ENCODE results near the gene IGHMBP2. TPM values are rescaled to one million over a fixed set of nuclear protein-coding genes. Genes with fewer than 3 reads are reported as not detected.

Gene IGHMBP2
- total and polyA plus RNA-seq, 2 experiments from 2014 or later = 12.4 to 13.5 TPM

DNA sequence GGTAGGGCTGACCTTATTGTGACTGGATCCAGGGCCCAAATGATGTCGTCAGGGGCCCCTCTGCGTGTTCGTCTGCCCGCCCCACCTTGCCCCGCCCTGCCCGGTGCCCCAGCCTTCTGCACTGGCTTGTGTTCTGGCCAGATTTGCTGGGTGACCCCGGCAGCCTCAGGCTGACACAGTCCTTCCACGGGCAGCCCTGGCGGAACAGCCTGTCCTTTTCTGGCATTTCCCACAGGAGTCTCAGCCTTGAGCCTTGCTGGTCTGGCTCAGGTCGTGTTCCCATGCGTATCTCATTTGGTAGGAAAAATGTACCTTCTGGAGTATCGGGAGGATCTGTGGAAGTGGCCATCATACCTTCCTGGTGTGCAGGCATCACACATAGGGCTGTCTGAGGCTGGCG, 31.0 kb downstream of the IGHMBP2 start:
- TF ChIP-seq EZH2phosphoT487 (IDR thresholded peaks at IDR 0.05; ENCODE audit: low read depth, severe bottlenecking, unreplicated experiment) = no peak
- TF ChIP-seq, protein P1, sequence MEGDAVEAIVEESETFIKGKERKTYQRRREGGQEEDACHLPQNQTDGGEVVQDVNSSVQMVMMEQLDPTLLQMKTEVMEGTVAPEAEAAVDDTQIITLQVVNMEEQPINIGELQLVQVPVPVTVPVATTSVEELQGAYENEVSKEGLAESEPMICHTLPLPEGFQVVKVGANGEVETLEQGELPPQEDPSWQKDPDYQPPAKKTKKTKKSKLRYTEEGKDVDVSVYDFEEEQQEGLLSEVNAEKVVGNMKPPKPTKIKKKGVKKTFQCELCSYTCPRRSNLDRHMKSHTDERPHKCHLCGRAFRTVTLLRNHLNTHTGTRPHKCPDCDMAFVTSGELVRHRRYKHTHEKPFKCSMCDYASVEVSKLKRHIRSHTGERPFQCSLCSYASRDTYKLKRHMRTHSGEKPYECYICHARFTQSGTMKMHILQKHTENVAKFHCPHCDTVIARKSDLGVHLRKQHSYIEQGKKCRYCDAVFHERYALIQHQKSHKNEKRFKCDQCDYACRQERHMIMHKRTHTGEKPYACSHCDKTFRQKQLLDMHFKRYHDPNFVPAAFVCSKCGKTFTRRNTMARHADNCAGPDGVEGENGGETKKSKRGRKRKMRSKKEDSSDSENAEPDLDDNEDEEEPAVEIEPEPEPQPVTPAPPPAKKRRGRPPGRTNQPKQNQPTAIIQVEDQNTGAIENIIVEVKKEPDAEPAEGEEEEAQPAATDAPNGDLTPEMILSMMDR (IDR thresholded peaks at IDR 0.05; ENCODE audit: poor library complexity) = no peak
- no peak for TF ChIP-seq EZH2 (IDR thresholded peaks at IDR 0.05; ENCODE audit: borderline replicate concordance)
- no peaks in the 10 kb centered on the region for H3K79me2 ChIP-seq
- H2AFZ ChIP-seq = no peak overlapping the region
- no peak overlapping the region for H3K4me2 ChIP-seq
- H3K27me3 ChIP-seq = no peaks in the 10 kb centered on the region
- H3K9me3 ChIP-seq (ENCODE audit: low read depth) = no peaks in the 10 kb centered on the region
- 98% methylated on average over 12 of the region's 13 CpGs for WGBS (ENCODE audit: low lambda C conversion rate, missing lambda C conversion rate)
- no peak overlapping the region for H3K4me3 ChIP-seq
- H3K4me1 ChIP-seq (ENCODE audit: insufficient read depth) = no peaks in the 10 kb centered on the region
- H3K9me2 ChIP-seq (replicated peaks; ENCODE audit: insufficient read depth) = no peaks in the 10 kb centered on the region
- H4K20me1 ChIP-seq (ENCODE audit: insufficient read depth, poor library complexity, severe bottlenecking) = no peaks in the 10 kb centered on the region
- no peak overlapping the region for H3K27ac ChIP-seq
- no peaks in the 10 kb centered on the region for H3K36me3 ChIP-seq (replicated peaks; ENCODE audit: insufficient read depth, low read depth)
- no peak for DNase-seq (ENCODE audit: low spot score)

DNA sequence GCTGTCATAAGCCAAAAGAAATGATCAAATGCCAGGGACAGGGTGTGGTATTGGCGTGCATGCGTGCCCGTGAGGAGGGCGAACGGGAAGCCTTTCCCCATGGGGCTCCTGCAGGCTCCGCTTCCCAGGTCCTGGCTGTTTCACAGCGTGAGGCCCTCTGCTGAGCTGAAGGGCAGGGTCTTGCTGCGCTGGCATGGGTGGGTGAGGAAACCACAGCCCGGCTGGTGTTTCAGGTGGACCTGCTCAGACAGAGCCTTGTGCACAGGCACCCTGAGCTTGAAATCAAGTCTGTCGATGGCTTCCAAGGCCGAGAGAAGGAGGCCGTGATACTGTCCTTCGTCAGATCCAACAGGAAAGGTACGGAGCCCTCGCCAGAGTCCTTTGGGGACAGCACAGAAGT, 31.4 kb downstream of the IGHMBP2 start:
- no peak overlapping the region for H3K27ac ChIP-seq
- H3K4me3 ChIP-seq = no peak overlapping the region
- no peak overlapping the region for H2AFZ ChIP-seq
- 98% methylated on average over 15 of the region's 15 CpGs for WGBS (ENCODE audit: low lambda C conversion rate, missing lambda C conversion rate)
- no peaks in the 10 kb centered on the region for H4K20me1 ChIP-seq (ENCODE audit: insufficient read depth, poor library complexity, severe bottlenecking)
- no peaks in the 10 kb centered on the region for H3K36me3 ChIP-seq (replicated peaks; ENCODE audit: insufficient read depth, low read depth)
- H3K27me3 ChIP-seq = no peaks in the 10 kb centered on the region
- no peaks in the 10 kb centered on the region for H3K9me2 ChIP-seq (replicated peaks; ENCODE audit: insufficient read depth)
- H3K4me2 ChIP-seq = no peak overlapping the region
- no peak for TF ChIP-seq EZH2phosphoT487 (IDR thresholded peaks at IDR 0.05; ENCODE audit: low read depth, severe bottlenecking, unreplicated experiment)
- no peak for TF ChIP-seq EZH2 (IDR thresholded peaks at IDR 0.05; ENCODE audit: borderline replicate concordance)
- TF ChIP-seq, protein P1 (IDR thresholded peaks at IDR 0.05; ENCODE audit: poor library complexity) = no peak
- H3K9me3 ChIP-seq (ENCODE audit: low read depth) = no peaks in the 10 kb centered on the region
- H3K4me1 ChIP-seq (ENCODE audit: insufficient read depth) = no peaks in the 10 kb centered on the region
- no peak for DNase-seq (ENCODE audit: low spot score)
- no peaks in the 10 kb centered on the region for H3K79me2 ChIP-seq

DNA sequence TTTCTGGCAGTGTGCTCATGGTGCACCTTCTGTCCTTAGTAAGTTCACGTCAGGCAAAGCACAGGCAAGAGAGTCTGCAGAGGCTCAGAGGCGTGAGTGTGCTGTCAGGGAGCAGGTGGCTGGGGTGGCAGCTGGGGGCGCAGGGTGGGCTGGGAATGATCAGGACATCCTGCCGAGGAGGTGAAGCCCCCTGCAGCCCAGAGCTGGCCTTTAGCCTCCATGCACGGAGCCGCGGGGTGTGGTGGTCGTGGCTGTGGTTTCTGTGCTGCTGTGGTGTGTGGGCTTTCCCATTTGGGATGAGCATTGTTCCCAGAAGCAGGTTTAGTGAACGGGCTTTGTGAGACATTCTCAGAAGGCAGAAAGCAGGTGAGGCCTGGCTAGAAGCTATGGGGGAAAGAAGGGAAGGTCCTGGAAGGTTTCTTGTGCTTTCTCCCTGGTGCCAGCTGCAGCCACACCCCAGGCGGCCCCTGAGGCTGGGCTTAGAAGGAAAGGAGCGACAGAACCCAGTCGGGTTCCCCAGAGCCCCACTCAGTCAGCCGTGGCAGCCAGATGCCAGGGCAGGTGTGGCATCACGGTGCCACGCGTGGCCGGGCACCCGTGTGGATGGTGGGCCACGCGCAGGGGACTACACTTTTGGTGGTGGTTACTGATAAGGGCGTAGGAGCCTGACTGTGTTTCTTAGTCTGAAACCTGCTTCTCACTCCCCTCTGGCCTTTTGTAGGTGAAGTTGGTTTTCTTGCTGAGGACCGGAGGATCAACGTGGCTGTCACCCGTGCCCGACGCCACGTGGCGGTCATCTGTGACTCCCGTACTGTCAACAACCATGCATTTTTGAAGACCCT, 32.0 kb downstream of the IGHMBP2 start:
- no peaks in the 10 kb centered on the region for H3K27me3 ChIP-seq
- H3K79me2 ChIP-seq = no peaks in the 10 kb centered on the region
- H3K4me3 ChIP-seq = no peak overlapping the region
- no peaks in the 10 kb centered on the region for H3K36me3 ChIP-seq (replicated peaks; ENCODE audit: insufficient read depth, low read depth)
- H3K9me2 ChIP-seq (replicated peaks; ENCODE audit: insufficient read depth) = no peaks in the 10 kb centered on the region
- WGBS (ENCODE audit: low lambda C conversion rate, missing lambda C conversion rate) = 97% methylated on average over 29 of the region's 29 CpGs
- no peak overlapping the region for H3K27ac ChIP-seq
- H3K9me3 ChIP-seq (ENCODE audit: low read depth) = no peaks in the 10 kb centered on the region
- no peak for DNase-seq (ENCODE audit: low spot score)
- TF ChIP-seq EZH2phosphoT487 (IDR thresholded peaks at IDR 0.05; ENCODE audit: low read depth, severe bottlenecking, unreplicated experiment) (no peak), EZH2 (IDR thresholded peaks at IDR 0.05; ENCODE audit: borderline replicate concordance) (no peak)
- TF ChIP-seq, protein P1 (IDR thresholded peaks at IDR 0.05; ENCODE audit: poor library complexity) = no peak
- H4K20me1 ChIP-seq (ENCODE audit: insufficient read depth, poor library complexity, severe bottlenecking) = no peaks in the 10 kb centered on the region
- H3K4me1 ChIP-seq (ENCODE audit: insufficient read depth) = no peaks in the 10 kb centered on the region
- no peak overlapping the region for H3K4me2 ChIP-seq
- H2AFZ ChIP-seq = no peak overlapping the region
